Astrocyte of the spinal cord (primary cell): ENCODE measurements around the gene HMGCL.

Source experiments
- DNase-seq: peaks from one replicate; pipeline ENCODE4 v3.0.0; 2011; ENCODE audit warnings: low read depth, low spot score
- H3K4me3 ChIP-seq: 2 replicates; pipeline ENCODE4 v1.5.1; 2011; ENCODE audit warnings: low read depth, mild to moderate bottlenecking, low read length, moderate library complexity
- in situ Hi-C: cut with HindIII; loops from 2 replicates; pipeline ENCODE4 v1.10.0; 2017; ENCODE audit warnings: low sequenced_read_pairs
- TF ChIP-seq, protein P1 (sequence below): IDR thresholded peaks from 2 replicates; pipeline ENCODE4 v1.5.1; 2012; ENCODE audit warnings: low read depth, mild to moderate bottlenecking, low read length, inconsistent platforms

HMGCL gene

DNA sequence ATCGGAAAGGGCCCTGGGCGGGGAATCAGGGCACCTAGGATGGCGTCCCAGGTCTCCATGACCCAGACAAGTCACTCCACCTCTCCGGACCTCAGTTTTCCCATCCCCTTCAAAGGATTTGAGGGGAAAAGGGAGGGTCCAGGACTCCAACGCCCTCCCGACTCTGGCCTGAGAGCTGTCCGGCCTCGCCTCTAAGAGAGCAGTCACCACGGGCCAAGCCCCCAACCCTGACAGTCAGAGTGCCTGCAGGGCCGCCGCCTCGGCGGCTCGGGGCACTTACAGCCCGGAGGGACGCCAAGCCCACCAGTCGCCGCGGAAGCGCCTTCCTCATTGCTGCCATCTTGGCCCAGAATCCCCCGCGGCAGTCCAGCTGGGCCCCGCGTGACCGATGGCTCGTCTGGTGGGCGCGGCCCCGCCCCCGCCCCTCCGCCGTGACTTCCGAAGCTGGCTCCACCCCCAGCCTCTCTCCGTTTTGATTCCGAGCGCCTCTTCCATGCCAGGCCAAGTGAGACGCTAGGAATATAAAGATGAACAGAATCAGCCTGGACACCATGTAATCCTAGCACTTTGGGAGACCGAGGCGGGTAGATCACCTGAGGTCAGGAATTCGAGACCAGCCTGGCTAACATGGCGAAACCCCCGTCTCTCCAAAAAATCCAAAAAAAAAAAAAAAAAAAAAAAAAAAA lies at the start of gene HMGCL:
TSS of gene HMGCL (minus strand) at position 354 of the 686 bp plus-strand sequence. CDS start at position 340, 14 bp downstream.
- peak; percentile 91 for DNase-seq
- in situ Hi-C loops, result no loop called here
- peak within 1 kb of the TSS; percentile 88 for H3K4me3 ChIP-seq

DNA sequence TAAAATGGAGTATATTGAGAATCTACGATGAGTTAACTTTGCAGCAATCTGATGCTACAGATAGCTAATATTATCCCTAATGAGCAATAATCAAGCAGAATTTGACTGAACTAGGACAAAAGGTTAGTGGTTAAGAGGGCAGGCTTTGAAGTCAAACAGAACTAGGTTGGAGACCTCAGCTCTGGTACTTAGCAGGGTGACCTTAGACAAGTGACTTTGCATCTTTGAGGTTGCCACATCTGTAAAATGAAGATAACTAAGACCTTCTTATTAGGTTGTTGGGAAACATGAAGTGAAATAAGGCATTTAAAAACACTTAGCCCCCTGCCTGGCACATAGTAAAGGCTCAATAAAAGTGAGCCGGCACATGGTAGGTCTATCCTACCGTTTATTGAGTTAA lies 47.2 kb upstream of the HMGCL start:
- no peak for DNase-seq
- no peak overlapping the region for H3K4me3 ChIP-seq
- in situ Hi-C loops, result no loop called here
- TF ChIP-seq, protein P1, sequence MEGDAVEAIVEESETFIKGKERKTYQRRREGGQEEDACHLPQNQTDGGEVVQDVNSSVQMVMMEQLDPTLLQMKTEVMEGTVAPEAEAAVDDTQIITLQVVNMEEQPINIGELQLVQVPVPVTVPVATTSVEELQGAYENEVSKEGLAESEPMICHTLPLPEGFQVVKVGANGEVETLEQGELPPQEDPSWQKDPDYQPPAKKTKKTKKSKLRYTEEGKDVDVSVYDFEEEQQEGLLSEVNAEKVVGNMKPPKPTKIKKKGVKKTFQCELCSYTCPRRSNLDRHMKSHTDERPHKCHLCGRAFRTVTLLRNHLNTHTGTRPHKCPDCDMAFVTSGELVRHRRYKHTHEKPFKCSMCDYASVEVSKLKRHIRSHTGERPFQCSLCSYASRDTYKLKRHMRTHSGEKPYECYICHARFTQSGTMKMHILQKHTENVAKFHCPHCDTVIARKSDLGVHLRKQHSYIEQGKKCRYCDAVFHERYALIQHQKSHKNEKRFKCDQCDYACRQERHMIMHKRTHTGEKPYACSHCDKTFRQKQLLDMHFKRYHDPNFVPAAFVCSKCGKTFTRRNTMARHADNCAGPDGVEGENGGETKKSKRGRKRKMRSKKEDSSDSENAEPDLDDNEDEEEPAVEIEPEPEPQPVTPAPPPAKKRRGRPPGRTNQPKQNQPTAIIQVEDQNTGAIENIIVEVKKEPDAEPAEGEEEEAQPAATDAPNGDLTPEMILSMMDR, result no peak

More for the DNA sequence above, at the start of gene HMGCL:
- TF ChIP-seq, protein P1, result no peak

DNA sequence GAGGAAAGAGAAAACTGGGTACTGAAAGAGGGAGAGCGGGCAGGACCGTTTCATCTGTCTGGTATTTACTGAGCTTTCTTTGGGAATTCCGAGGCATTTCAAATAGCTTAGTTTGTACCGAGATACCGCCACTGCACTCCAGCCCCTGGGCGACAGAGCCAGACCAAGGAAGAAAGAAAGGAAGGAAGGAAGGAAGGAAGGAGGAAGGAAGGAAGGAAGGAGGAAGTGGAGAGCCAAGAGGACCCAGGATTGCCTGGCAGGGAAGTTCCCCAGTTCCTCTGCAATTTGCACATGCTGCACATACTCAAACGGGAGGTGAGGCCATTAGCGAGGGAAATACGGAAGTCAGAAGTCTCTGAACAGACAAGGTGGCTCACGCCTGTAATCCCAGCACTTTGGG lies 43.8 kb upstream of the HMGCL start:
- TF ChIP-seq, protein P1, result no peak
- H3K4me3 ChIP-seq, result no peak overlapping the region
- no peak for DNase-seq

DNA sequence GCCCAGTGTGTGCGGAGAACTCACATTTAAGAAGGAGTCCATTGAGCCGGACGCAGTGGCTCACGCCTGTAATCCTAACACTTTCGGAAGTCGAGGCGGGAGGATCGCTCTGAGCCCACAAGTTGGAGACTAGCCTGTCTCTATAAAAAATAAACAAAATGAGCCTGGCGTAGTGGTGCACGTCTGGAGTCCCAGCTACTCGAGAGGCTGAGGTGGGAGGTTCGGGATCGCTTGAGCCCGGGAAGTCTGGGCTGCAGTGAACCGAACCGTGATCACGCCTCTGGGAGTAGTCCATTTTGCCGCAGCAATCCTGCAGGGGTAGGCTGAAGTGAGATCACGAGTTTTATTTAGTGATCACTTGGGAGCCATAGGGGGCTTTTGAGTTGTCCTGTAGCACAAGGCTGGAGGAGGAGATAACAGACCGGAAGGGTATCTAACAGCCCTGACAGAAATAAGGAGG lies 43.4 kb upstream of the HMGCL start:
- in situ Hi-C loops, result no loop called here

More for the DNA sequence above, 43.8 kb upstream of the HMGCL start:
- in situ Hi-C loops, result no loop called here

DNA sequence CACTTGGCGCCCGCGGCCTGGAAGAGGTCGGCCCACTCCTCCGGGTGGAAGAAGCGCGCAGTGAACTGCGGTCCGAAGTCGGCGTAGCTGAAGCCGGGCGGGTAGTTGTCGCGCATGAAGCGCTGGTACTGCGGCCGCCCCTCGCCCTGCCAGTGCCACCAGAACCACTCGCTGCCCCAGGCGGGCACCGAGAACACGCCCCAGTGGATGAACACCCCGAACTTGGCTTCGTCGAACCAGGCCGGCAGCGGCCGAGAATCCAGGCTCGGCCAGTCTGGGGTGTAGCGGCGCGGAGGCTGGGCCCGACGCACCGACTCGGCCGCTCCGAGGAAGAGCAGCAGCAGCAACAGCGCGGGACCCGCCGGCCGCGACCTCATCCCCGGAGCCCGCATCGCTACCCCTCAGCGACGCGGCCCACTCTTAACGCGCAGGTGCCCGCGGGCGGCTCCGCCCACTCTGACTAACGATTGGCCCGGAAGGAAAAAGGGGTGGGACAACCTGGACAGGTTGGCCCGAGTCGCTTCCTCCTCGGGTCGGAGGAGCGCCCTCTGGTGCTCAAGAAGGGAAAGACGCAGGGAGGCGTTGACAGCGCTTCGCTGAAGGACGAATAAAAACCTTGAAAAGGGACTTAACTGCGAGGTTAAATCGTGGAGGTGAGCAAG lies 42.8 kb upstream of the HMGCL start, which contains the start of gene FUCA1:
TSS of gene FUCA1 (minus strand) at position 396 of the 662 bp plus-strand sequence. CDS start at position 392, 4 bp downstream.
- TF ChIP-seq, protein P1, result peak; percentile 96
- peak; percentile 88 for DNase-seq
- peak within 1 kb of the TSS; percentile 71 for H3K4me3 ChIP-seq
- in situ Hi-C loops, result no loop called here

More for the DNA sequence above, 43.4 kb upstream of the HMGCL start:
- no peak for DNase-seq
- H3K4me3 ChIP-seq, result peak overlapping the region; percentile 71
- TF ChIP-seq, protein P1, result no peak

DNA sequence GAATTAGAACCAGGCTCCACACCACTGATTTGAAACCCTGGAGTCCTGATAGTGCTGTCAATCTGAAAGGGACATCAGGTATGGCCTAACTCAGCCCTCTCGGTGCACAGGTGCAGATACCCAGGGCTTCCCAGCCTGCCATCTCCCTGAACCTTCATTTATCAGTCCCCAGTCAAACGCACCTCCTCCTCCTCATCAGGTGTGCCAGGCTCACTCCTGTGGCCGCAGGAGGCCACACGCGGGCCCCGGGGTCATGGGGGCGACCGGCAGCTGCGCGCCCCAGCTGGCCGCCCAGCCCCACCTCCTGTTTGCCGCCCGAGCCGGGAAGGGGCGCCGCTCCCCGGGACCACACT lies 42.3 kb upstream of the HMGCL start:
- in situ Hi-C loops, result no loop called here
- peak overlapping the region; percentile 71 for H3K4me3 ChIP-seq
- TF ChIP-seq, protein P1, result no peak
- DNase-seq, result no peak
